HepG2 (cell line): ENCODE data around the gene GAS2L2. TPM values are rescaled to one million over a fixed set of nuclear protein-coding genes. Genes with fewer than 3 reads are reported as not detected.

Experiments
- ATAC-seq: fragments of 200-7000 bp; cut with Tn5 transposase; 3 replicates; pipeline ENCODE4 v1.9.1; 2020; ENCODE audit warnings: mild to moderate bottlenecking, moderate library complexity
- BruUV-seq: library from RNA; stranded (reverse); fragments of 400-500 nt; replicated peaks from 2 replicates; lab custom pipeline; 2021; lab: Mats Ljungman, UMichigan
- CTCF ChIA-PET: fragments of 300-600 bp; formaldehyde crosslinking; extraction: SDS; loops from one replicate; lab custom pipeline; 2021; ENCODE audit warnings: low total read pairs, inconsistent platforms, low intra/inter-chr PET ratio; lab: Yijun Ruan, JAX
- POLR2A ChIA-PET: fragments of 350-600 bp; sonication (Branson Sonifier 250); formaldehyde crosslinking; loops from one replicate; lab custom pipeline; 2020; ENCODE audit warnings: antibody characterized with exemption, inconsistent platforms; lab: Yijun Ruan, JAX
- DNase-seq: peaks from one replicate; pipeline ENCODE4 v3.0.0-alpha.2; 2015; ENCODE audit warnings: low spot score
- FAIRE-seq: peaks from 3 replicates; lab custom pipeline; 2011; peaks lifted over from hg19 to GRCh38; lab: Jason Lieb, UNC
- H2AFZ ChIP-seq: one replicate; pipeline ENCODE4 v1.6.1; 2011; ENCODE audit warnings: low read length, inconsistent platforms
- H3K27ac ChIP-seq: fragments of 300-600 bp; 3 replicates; pipeline ENCODE4 v1.8.0; 2011; ENCODE audit warnings: mixed run types, mild to moderate bottlenecking, mixed read lengths, low read length, inconsistent platforms; ENCODE audit not compliant: insufficient read depth; ENCODE audit errors: extremely low read length
- H3K27me3 ChIP-seq, 2 experiments: fragments of 200-600 bp in 1 of 2; 2 replicates in 1 of 2; 3 replicates in 1 of 2; pipeline versions ENCODE4 v1.6.0 to v1.8.0; 2011; ENCODE audit warnings: low read length in 2 of 2, mild to moderate bottlenecking in 2 of 2, moderate library complexity in 2 of 2, inconsistent platforms in 1 of 2; ENCODE audit not compliant: insufficient read depth in 2 of 2, control insufficient read depth in 1 of 2
- H3K36me3 ChIP-seq, 2 experiments: fragments of 200-600 bp in 1 of 2; replicated peaks in 1 of 2; 2 replicates in 1 of 2; 3 replicates in 1 of 2; pipeline versions ENCODE4 v1.5.1 to v1.8.0; 2011; ENCODE audit warnings: low read length in 2 of 2, inconsistent platforms in 1 of 2; ENCODE audit not compliant: insufficient read depth in 2 of 2, control insufficient read depth in 1 of 2
- H3K4me1 ChIP-seq: 2 replicates; pipeline ENCODE4 v1.5.1; 2012; ENCODE audit warnings: low read length, inconsistent platforms; ENCODE audit not compliant: insufficient read depth
- H3K4me2 ChIP-seq: 2 replicates; pipeline ENCODE4 v1.6.0; 2011; ENCODE audit warnings: low read depth, low read length, inconsistent platforms
- H3K4me3 ChIP-seq, 3 experiments: fragments of 200-600 bp in 1 of 3; sonication (generic), shearing (Covaris generic) in 1 of 3; replicated peaks in 1 of 3; 2 replicates each; pipeline ENCODE4 v1.5.1; 2011 to 2016; ENCODE audit warnings: low read length in 3 of 3, inconsistent platforms in 2 of 3, low read depth in 2 of 3, mild to moderate bottlenecking in 2 of 3, control low read depth in 1 of 3, mixed read lengths in 1 of 3; ENCODE audit not compliant: insufficient read depth in 1 of 3
- H3K79me2 ChIP-seq: one replicate; pipeline ENCODE4 v1.6.1; 2011; ENCODE audit warnings: low read length, inconsistent platforms; ENCODE audit not compliant: insufficient read depth
- H3K9ac ChIP-seq: 2 replicates; pipeline ENCODE4 v1.6.0; 2011; ENCODE audit warnings: mild to moderate bottlenecking, low read depth, low read length, inconsistent platforms; ENCODE audit not compliant: insufficient read depth
- H3K9me3 ChIP-seq: 2 replicates; pipeline ENCODE4 v1.5.1; 2012; ENCODE audit warnings: mild to moderate bottlenecking, low read length
- H4K20me1 ChIP-seq: 2 replicates; pipeline ENCODE4 v1.6.0; 2011; ENCODE audit warnings: inconsistent platforms, mild to moderate bottlenecking, low read length, moderate library complexity; ENCODE audit not compliant: insufficient read depth
- CBX1 ChIP-seq: IDR thresholded peaks from one replicate; pipeline ENCODE4 v1.6.1; 2016; ENCODE audit warnings: antibody characterized with exemption, low read depth
- CENPT ChIP-seq: sonication (generic); formaldehyde crosslinking; IDR thresholded peaks from 2 replicates; pipeline ENCODE4 v1.8.0; 2022; ENCODE audit warnings: low read depth, mild to moderate bottlenecking, moderate library complexity, missing genetic modification reagents
- E2F1 ChIP-seq: sonication (generic); formaldehyde crosslinking; IDR thresholded peaks from 2 replicates; pipeline ENCODE4 v1.5.0; 2020; ENCODE audit warnings: missing genetic modification reagents
- HDAC2 ChIP-seq: sonication (generic); formaldehyde crosslinking; IDR thresholded peaks from 2 replicates; pipeline ENCODE4 v1.4.0; 2020; ENCODE audit warnings: missing genetic modification reagents
- KLF11 ChIP-seq: IDR thresholded peaks from 2 replicates; pipeline ENCODE4 v1.6.1; 2016; ENCODE audit warnings: missing compliant biosample characterization
- ONECUT2 ChIP-seq: sonication (generic); formaldehyde crosslinking; IDR thresholded peaks from 2 replicates; pipeline ENCODE4 v1.4.0; 2020; ENCODE audit warnings: missing genetic modification reagents
- PCBP1 ChIP-seq: fragments of 200-400 bp; formaldehyde crosslinking; IDR thresholded peaks from 2 replicates; pipeline ENCODE4 v1.6.1; 2017; ENCODE audit warnings: mild to moderate bottlenecking, low read depth, low read length, borderline replicate concordance
- ZFAT ChIP-seq: sonication (generic); formaldehyde crosslinking; conservative IDR thresholded peaks from 2 replicates; pipeline ENCODE4 v1.8.1; 2023; ENCODE audit warnings: missing genetic modification reagents, inconsistent platforms
- ZNF12 ChIP-seq: sonication (generic); formaldehyde crosslinking; IDR thresholded peaks from 2 replicates; pipeline ENCODE4 v1.5.0; 2020; ENCODE audit warnings: missing genetic modification reagents
- ZNF138 ChIP-seq: sonication (generic); formaldehyde crosslinking; IDR thresholded peaks from 2 replicates; pipeline ENCODE4 v1.5.0; 2020; ENCODE audit warnings: mild to moderate bottlenecking, low read depth, missing genetic modification reagents
- ZNF260 ChIP-seq: sonication (generic); formaldehyde crosslinking; IDR thresholded peaks from 2 replicates; pipeline ENCODE4 v1.4.0; 2020; ENCODE audit warnings: missing genetic modification reagents, low read depth, mild to moderate bottlenecking, borderline replicate concordance
- WGBS: methylation state at CpG from one replicate; pipeline ENCODE4 v1.1.6; 2017; ENCODE audit warnings: low lambda C conversion rate; 5-methylcytosine and 5-hydroxymethylcytosine counted together
- in situ Hi-C: cut with HindIII; loops from 2 replicates; pipeline ENCODE4 v1.10.0; 2017; ENCODE audit warnings: low pct_unique_long_range_greater_than_20kb; ENCODE audit not compliant: extremely low pct_ligation_motif_present
- intact Hi-C: fragments of 100-400 bp; cut with micrococcal nuclease; formaldehyde crosslinking; loops from one replicate; pipeline ENCODE4 v1.10.0; 2022; ENCODE audit not compliant: unreplicated experiment
- polyA plus RNA-seq, 8 experiments: library from polyadenylated mRNA; depleted of rRNA in 3 of 8; stranded (reverse) in 7 of 8; unstranded in 1 of 8; fragments of >200 nt; fragmentation: Illumina TruSeq in 4 of 8; extraction: Trizol in 4 of 8; gene quantifications; 2 replicates each; pipeline versions ENCODE4 v1.2.1 to v1.2.3, GENCODE V29; 2011 to 2016; ENCODE audit warnings: low read depth in 4 of 8, missing spikeins in 1 of 8, mixed read lengths in 1 of 8; ENCODE audit not compliant: insufficient read depth in 1 of 8
- total RNA-seq, 5 experiments: library from RNA; depleted of rRNA; stranded (reverse); fragments of >200 nt; fragmentation: Illumina TruSeq; extraction: Trizol; gene quantifications; 2 replicates each; pipeline ENCODE4 v1.2.3, GENCODE V29; 2016; ENCODE audit warnings: low read depth in 1 of 5
- TF ChIP-seq, protein P1 (sequence below): sonication (generic); formaldehyde crosslinking; conservative IDR thresholded peaks from 2 replicates; pipeline ENCODE4 v1.4.0; 2020; ENCODE audit warnings: missing genetic modification reagents
- TF ChIP-seq, protein P2 (sequence below): IDR thresholded peaks from 2 replicates; pipeline ENCODE4 v1.6.1; 2016; ENCODE audit warnings: missing genetic modification reagents, missing compliant biosample characterization
- TF ChIP-seq, protein P3 (sequence below): sonication (generic); formaldehyde crosslinking; IDR thresholded peaks from 2 replicates; pipeline ENCODE4 v1.5.0; 2020; ENCODE audit warnings: mild to moderate bottlenecking, missing genetic modification reagents
- TF ChIP-seq, protein P4 (sequence below): sonication (generic); formaldehyde crosslinking; IDR thresholded peaks from 2 replicates; pipeline ENCODE4 v1.5.1; 2020; ENCODE audit warnings: mild to moderate bottlenecking, missing genetic modification reagents

The GAS2L2 gene
- total and polyA plus RNA-seq, 2 of the 13 experiments (the other 11 are each of a cell fraction or from before 2014, with no cell fraction given), result not detected

DNA sequence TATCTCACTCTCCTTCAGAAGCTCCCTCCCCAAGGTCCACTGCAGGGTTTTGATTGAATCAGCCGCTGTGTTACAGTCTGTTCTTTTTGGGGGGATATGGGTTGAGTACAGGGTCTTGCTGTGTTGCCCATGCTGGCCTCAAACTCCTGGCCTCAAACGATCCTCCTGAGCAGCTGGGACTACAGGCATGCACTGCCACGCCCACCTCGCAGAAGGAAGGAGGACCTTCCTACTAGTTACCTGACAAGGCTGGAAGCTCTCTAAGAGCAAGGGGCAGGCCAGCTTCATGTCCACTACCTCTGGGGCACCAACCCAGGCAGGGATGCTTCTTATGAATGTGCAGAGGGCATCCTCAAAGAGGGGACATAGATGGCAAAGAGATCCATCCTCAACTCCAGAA, 44.3 kb upstream of the GAS2L2 start:
- Histone ChIP-seq H3K9me3 (no peaks in the 10 kb centered on the region), H3K79me2 (no peaks in the 10 kb centered on the region), H4K20me1 (no peaks in the 10 kb centered on the region), H2AFZ (no peak overlapping the region), H3K36me3 (no peaks in the 10 kb centered on the region), H3K4me1 (peaks cover 6% of the 10 kb centered on the region; the same call in 1 of the 2 replicates), H3K27ac (no peak overlapping the region), H3K4me2 (no peak overlapping the region), H3K9ac (no peak overlapping the region), H3K4me3 (no peak overlapping the region), H3K27me3 (peaks cover 13 to 58% of the 10 kb centered on the region in 2 experiments; a peak in 4 of 5 replicates)
- DNase-seq (no peak), FAIRE-seq (no peak), ATAC-seq (no peak)
- 20% methylated on average over 2 of the region's 4 CpGs for WGBS
- no TSS peak for BruUV-seq
- intact Hi-C loops, result no loop called here
- in situ Hi-C loops, result no loop called here
- CTCF ChIA-PET, result no interaction called here
- POLR2A ChIA-PET, result no interaction called here
- TF ChIP-seq PCBP1 (no peak), ONECUT2 (CRISPR knock-in tag) (no peak), CBX1 (no peak), ZNF260 (CRISPR knock-in tag) (no peak), HDAC2 (CRISPR knock-in tag) (no peak), ZNF138 (CRISPR knock-in tag) (no peak), ZNF12 (CRISPR knock-in tag) (no peak), KLF11 (CRISPR knock-in tag) (no peak), CENPT (no peak), ZFAT (no peak), E2F1 (CRISPR knock-in tag) (no peak)
- TF ChIP-seq, protein P1, sequence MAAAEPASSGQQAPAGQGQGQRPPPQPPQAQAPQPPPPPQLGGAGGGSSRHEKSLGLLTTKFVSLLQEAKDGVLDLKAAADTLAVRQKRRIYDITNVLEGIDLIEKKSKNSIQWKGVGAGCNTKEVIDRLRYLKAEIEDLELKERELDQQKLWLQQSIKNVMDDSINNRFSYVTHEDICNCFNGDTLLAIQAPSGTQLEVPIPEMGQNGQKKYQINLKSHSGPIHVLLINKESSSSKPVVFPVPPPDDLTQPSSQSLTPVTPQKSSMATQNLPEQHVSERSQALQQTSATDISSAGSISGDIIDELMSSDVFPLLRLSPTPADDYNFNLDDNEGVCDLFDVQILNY (CRISPR knock-in tag), result no peak
- TF ChIP-seq, protein P2, sequence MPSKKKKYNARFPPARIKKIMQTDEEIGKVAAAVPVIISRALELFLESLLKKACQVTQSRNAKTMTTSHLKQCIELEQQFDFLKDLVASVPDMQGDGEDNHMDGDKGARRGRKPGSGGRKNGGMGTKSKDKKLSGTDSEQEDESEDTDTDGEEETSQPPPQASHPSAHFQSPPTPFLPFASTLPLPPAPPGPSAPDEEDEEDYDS (CRISPR knock-in tag), result no peak
- TF ChIP-seq, protein P3, sequence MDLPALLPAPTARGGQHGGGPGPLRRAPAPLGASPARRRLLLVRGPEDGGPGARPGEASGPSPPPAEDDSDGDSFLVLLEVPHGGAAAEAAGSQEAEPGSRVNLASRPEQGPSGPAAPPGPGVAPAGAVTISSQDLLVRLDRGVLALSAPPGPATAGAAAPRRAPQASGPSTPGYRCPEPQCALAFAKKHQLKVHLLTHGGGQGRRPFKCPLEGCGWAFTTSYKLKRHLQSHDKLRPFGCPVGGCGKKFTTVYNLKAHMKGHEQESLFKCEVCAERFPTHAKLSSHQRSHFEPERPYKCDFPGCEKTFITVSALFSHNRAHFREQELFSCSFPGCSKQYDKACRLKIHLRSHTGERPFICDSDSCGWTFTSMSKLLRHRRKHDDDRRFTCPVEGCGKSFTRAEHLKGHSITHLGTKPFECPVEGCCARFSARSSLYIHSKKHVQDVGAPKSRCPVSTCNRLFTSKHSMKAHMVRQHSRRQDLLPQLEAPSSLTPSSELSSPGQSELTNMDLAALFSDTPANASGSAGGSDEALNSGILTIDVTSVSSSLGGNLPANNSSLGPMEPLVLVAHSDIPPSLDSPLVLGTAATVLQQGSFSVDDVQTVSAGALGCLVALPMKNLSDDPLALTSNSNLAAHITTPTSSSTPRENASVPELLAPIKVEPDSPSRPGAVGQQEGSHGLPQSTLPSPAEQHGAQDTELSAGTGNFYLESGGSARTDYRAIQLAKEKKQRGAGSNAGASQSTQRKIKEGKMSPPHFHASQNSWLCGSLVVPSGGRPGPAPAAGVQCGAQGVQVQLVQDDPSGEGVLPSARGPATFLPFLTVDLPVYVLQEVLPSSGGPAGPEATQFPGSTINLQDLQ (CRISPR knock-in tag), result no peak
- TF ChIP-seq, protein P4, sequence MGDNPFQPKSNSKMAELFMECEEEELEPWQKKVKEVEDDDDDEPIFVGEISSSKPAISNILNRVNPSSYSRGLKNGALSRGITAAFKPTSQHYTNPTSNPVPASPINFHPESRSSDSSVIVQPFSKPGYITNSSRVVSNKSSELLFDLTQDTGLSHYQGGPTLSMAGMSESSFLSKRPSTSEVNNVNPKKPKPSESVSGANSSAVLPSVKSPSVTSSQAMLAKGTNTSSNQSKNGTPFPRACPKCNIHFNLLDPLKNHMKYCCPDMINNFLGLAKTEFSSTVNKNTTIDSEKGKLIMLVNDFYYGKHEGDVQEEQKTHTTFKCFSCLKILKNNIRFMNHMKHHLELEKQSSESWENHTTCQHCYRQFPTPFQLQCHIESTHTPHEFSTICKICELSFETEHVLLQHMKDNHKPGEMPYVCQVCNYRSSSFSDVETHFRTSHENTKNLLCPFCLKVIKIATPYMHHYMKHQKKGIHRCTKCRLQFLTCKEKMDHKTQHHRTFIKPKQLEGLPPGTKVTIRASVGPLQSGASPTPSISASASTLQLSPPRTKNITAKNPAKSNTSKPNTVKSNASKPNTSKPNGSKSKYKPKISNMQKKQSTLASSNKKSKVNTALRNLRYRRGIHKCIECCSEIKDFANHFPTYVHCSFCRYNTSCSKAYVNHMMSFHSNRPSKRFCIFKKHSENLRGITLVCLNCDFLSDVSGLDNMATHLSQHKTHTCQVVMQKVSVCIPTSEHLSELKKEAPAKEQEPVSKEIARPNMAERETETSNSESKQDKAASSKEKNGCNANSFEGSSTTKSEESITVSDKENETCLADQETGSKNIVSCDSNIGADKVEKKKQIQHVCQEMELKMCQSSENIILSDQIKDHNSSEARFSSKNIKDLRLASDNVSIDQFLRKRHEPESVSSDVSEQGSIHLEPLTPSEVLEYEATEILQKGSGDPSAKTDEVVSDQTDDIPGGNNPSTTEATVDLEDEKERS (CRISPR knock-in tag), result no peak
